ENCODE measurements around the gene MLLT11.

Gene MLLT11, protein sequence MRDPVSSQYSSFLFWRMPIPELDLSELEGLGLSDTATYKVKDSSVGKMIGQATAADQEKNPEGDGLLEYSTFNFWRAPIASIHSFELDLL

DNA sequence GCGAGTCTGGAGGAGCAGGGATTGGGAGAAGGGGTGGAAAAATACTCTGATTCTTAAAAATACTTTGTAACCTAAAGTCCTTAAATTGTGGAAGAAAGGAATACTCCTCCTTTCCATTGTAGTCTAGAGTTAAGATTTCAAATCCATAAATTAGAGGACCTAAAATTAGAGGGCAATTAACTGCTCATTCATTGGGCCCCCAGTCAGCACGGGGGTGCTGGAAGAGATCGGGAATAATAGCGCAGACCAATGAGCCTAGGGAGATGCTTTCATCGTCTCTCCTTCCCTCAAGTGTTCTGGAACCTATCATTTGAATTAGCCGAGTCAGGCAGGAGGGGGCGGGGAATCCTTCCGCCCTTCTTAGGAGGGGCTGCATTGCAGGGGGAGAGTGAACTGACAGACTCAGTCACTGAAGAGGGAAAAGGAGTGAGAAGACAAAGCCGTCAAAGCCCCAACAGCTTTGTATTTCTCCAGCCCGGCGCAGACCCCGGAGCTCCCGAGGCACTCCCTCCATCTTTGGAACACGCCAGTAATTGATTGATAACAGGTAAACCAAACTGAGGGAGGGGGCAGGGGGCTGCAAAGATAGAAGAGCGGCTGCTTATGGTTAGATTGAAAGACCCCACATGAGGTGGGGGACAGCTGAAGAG is at the start of gene MLLT11:
MLLT11 (plus strand) TSS at position 391 of the 650 bp plus-strand sequence. CDS start 6,828 bp downstream, outside the sequence.
- DNase-seq = peak; percentile 84

DNA sequence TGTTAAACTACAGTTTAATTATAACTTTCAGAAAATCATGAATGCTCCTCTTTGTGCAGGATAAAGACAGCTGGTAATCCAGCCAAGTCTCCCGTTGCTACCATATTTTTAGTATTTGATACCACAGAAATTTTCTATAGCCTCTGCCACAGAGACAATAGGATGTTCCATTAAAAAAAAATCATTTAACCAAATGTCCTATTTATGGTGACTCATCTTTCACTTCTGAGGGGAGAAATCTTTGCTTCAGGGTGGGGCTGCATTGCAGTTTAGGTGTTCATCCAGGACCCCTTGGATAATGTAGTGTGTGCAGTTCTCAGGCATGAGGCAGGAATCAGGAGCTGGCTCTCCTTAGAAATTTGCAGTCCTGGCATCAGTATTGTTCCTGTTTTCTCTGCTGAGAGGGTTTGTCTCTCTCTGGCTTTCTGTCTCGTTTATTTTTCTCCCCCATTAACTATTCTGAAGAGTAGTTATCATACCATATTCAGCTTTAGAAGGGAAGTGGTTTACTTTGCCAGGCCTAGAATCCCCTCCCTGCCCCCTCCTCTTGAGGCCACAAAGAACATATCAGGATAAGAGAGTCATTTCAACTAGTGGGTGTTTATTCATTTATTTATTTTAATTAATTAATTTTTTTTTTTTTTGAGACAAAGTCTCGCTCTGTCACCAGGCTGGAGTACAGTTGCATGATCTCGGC is 48.9 kb upstream of the MLLT11 start:
- DNase-seq = no peak

DNA sequence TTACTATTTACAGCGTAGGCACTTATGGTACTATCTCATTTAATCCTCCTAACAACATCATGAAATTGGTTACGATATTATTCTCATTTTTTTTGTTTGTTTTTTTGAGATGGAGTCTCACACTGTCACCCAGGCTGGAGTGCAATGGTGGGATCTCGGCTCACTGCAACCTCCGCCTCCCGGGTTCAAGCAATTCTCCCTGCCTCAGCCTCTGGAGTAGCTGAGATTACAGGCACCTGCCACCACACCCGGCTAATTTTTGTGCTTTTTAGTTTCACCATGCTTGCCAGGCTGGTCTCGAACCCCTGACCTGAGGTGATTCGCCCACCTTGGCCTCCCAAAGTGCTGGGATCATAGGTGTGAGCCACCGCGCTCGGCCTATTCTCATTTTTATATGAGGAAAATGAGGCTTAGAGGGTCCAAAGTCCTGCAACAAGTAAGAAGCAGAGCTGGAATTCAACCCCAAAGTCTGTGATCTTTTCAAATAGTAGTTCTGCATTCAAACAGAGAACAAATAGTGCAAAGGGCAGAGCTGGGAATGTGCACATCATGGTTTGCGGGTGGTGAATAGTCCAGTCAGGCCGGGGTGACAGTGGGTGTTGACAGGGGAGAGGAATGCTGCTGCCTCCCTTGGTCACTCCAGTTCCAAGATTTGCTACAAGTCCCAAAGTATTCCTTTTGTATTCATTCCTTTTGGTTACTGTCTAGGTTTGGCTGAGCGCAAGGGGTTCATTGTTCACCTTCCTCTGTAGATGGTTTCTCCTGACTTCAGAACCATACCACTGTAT is 47.3 kb upstream of the MLLT11 start:
- no peak for DNase-seq

DNA sequence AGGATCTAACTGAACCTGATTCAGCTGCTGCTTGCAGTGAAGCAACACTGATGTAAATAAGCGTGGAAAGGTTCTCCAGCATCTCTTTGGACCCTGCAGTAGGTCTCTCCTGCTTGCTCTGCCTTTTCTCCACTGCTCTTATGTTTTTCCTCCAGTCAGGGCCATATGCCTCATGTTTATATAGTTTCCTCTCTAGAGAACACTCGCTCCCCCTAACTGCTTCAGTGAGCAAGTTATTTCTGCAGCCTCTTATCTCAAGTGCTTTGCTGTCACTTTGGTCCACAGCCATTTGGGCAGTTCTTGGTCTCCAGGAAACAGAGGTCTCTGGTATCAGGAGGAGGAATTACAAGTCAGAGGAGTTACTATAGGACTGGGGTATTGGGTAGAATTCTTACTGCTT is 46.7 kb upstream of the MLLT11 start:
- peak; percentile 5 for DNase-seq

DNA sequence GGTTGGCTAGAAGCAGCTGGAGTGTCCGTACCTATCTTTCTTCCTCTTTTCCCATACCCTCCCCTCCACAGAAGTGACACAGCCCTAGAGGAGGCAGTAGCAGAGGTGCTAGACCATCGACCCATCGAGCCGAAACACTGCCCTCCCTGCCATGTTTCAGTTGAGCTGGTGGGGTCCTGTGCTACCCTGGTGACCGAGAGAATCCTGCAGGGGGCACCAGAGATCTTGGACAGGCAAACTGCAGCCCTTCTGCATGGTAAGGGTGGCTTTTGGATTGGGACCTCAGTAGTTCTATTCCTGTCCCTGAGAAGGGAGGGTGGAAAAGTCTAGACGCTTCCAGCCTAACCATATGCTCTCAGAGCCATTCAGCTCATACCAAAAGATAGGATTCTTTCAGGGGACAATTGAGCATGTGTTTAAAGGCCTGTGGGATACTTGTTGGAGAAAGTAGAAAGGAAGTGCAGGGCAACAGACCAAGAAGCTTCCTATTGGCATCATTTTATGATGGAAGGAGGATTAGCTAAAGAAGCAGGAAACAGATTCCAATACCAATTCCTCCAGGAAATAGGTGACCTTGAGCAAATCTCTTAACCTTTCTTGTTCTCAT is 35.6 kb upstream of the MLLT11 start:
- peak; percentile 58 for DNase-seq

DNA sequence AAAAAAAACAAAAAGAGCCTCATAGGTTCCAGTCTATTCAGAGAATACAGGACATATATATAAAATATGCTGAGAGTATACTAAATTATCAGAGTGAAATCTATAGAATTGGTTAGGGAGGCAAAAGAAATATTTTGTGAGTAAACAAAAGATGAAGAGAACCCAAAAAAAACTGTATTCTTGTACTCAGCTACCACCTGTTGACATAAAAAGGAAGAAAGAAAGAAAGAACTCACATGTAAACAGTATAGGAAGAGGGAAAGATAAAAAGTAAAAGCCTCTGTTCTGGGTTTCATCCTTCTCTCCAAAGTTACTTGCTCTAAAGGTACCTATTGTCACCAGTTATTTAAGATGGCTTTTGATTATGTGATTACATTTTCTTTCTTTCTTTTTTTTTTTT is 33.7 kb upstream of the MLLT11 start:
- DNase-seq = no peak

DNA sequence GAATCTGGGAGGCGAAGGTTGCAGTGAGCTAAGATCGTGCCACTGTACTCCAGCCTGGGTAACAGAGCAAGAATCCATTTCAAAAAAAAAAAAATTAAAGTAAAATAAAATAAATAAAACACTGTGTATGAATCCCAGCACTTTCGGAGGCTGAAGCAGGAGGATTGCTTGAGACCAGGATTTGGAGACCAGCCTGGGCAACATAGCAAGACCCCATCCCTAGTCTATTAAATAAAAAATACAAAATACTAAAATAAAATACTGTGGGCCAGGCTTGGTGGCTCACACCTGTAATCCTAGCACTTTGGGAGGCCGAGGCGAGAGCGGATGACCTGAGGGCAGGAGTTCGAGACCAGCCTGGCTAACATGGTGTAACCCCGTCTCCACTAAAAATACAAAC is 28.0 kb upstream of the MLLT11 start:
- no peak for DNase-seq

DNA sequence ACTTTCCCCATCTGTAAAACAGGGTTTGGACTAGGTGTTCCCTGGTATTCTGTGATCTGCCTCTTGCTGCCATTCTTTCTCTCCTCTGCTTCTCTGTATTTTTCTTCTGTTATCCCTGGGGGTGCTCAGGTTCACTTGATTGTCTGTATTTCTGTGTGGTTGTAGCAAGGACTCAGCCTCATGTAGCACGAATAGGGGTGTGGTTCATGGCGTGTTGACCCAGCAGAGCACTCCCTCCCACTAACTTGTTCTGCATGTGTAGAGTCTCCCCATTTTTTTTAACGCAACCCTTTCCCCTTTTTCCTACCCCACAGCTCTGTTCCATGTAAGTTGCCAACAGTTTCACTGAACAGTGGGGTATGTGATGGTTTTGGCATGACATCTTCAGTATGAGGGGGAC is 25.0 kb upstream of the MLLT11 start:
- no peak for DNase-seq

DNA sequence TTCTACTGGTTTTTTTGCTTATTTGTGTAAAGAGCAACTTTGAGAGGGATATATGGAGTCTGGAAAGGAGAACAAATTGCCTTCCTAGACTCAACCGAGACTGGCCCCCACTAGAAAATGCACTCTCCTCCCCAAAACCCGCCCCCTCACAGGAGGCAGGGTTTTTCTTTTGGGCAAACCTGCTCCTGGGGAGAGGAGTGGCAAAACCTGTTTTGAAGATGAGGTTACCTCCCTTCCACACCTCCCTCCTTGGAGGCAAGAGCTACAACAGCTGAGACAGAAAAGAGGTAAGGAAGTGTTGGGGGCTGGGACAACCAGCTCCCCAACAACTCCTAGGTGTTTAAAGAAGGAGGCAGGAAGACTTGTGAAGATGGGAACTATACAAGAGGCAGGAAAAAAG is 23.8 kb upstream of the MLLT11 start, which contains the start of gene BNIPL:
BNIPL (plus strand) TSS at position 231 of the 400 bp plus-strand sequence; CDS start at position 371, 140 bp downstream.
- no peak for DNase-seq

DNA sequence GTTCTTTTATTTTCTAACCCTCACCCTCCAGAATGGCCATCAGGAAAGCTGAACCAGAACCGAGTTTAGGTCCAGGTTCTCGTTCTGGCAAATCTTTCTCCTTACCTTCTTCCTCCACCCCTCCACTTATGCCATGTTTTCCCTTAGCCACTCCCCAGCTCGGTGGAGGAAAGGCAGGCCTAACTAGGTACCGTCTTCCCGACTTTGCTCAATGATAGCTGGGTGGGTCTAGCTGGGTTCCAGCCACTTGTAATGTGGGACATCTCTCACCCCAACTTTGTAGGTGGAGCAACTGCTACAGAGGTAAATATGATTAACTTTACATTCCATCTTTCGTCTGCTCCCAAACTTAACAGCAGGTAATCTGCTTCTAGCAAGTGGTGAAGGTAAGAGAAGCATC is 23.2 kb upstream of the MLLT11 start:
- DNase-seq = no peak

DNA sequence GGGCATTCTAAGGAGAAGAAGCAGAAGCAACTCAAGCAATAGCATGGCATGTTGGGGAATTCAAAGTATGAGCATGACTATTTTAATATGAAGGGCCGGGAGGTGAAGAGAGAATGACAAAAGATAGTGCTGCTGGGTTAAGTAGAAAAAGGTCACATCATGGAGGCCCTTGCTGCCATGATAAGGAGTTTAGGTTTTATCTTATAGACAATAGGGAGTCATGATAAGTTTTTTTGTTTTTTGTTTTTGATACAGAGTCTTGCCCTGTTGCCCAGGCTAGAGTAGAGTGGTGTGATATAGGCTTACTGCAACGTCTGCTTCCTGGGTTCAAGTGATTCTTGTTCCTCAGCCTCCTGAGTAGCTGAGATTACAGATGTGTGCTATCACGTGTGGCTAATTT is 20.7 kb upstream of the MLLT11 start:
- no peak for DNase-seq

DNA sequence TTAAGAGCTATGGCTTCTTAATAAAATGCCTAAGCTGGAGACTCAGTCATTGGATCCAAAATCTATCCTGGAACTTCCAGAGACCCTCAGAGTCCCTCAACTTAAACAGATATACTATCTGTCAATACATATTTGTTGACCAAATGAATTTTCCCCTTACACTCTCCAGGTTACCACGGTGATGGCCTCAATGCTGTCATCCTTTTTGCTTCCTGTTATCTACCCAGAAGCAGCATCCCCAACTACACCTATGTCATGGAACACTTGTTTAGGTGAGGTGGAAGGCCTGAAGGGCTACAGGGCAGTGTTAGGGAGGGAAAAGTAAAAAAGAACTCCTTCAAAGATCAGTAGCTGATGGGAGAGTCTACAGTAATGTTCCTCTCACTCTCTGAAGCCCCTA is 17.0 kb upstream of the MLLT11 start:
- DNase-seq = no peak

DNA sequence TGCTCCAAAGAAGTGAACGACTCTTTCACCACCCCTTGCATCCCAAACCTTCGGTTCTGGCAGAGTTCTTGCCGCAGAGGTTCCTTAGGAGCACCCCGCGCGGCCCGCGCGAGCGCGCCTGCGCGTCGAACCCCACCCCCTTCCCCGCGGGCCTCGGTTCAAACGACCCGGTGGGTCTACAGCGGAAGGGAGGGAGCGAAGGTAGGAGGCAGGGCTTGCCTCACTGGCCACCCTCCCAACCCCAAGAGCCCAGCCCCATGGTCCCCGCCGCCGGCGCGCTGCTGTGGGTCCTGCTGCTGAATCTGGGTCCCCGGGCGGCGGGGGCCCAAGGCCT is 12.6 kb upstream of the MLLT11 start, which contains the start of gene C1orf56:
C1orf56 (plus strand) TSS at position 161 of the 334 bp plus-strand sequence; CDS start at position 258, 97 bp downstream.
- DNase-seq = peak; percentile 71

DNA sequence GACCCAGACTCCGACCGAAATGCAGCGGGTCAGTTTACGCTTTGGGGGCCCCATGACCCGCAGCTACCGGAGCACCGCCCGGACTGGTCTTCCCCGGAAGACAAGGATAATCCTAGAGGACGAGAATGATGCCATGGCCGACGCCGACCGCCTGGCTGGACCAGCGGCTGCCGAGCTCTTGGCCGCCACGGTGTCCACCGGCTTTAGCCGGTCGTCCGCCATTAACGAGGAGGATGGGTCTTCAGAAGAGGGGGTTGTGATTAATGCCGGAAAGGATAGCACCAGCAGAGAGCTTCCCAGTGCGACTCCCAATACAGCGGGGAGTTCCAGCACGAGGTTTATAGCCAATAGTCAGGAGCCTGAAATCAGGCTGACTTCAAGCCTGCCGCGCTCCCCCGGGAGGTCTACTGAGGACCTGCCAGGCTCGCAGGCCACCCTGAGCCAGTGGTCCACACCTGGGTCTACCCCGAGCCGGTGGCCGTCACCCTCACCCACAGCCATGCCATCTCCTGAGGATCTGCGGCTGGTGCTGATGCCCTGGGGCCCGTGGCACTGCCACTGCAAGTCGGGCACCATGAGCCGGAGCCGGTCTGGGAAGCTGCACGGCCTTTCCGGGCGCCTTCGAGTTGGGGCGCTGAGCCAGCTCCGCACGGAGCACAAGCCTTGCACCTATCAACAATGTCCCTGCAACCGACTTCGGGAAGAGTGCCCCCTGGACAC is 12.1 kb upstream of the MLLT11 start:
- DNase-seq = peak; percentile 66

DNA sequence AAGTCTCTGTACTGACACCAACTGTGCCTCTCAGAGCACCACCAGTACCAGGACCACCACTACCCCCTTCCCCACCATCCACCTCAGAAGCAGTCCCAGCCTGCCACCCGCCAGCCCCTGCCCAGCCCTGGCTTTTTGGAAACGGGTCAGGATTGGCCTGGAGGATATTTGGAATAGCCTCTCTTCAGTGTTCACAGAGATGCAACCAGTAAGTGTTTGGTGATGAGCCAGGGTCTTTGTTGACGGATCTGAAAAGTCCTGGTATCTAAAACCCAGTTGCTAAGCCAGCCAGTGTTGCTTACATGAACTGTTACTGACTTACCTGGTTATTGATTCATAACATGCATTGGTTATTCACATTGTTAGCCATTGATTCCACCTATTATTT is 11.6 kb upstream of the MLLT11 start:
- DNase-seq = no peak

DNA sequence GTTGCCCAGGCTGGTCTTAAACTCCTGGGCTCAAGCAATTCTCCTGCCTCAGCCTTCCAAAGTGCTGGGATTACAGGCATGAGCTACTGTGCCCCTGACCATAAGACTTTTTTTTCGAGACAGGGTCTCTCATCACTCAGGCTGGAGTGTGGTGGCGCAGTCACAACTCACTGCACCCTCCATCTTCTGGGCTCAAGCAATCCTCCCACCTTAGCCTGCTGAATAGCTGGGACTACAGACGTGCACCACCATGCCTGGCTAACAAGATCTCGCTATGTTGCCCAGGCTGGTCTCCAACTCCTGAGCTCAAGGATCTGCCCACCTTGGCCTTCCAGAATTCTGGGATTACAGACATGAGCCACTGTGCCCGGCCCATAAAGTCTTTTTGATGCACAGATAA is 10.7 kb upstream of the MLLT11 start:
- DNase-seq = no peak

DNA sequence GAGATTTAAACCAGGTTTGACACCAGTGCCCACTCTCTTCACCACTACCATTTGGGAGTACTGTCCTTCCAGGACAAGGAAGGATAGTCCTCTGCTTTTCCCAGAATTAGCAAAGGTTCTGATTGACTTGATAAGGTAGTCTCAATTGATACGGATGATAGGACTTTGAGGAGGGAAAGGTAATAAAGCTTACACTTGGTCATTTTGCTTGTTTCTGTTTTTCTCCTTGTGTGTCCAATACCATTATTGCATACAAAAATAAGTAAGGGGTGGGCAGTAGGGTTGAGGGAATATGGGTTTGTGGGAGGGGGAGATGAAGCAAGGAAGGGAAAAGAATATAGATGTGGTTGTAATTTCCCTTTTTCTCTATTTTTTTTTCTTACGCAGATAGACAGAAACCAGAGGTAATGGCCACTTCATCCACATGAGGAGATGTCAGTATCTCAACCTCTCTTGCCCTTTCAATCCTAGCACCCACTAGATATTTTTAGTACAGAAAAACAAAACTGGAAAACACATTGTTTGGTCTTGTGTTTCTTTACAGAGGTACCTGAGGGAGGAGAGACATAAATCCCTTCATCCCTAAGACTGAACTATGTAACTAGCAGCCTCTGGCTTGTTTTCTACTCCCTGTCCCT is 10.0 kb upstream of the MLLT11 start:
- DNase-seq = no peak

DNA sequence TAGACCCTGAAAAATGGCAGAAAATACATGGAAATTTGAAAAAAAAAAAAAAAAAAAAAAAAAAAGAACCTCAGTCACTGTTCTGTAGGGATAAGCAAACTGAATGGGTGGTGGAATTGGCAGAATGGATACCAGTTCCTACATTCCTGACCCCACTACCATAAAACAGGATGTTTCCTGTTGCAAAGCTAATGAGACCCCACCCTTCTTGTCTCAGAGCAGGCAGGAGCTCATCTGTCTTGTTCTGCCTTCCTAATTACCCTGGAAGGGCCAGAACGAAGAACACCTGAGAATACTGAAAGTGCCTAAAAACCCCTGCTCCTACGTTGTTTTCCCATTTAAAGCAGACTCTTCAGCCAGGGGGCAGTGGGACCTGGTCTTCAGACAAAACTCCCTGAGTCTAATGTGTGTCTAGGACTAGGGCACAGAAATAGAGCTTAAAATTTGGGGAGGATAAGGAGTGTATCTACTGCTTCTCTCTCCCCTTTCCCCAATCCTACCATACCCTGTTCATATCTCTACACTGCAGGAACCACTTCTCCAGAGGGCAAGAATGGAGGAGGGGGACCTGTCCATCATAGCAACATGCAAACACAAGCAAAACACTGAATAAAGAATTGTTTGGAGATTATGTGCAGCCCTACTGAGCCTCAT is 8.7 kb upstream of the MLLT11 start:
- DNase-seq = no peak

DNA sequence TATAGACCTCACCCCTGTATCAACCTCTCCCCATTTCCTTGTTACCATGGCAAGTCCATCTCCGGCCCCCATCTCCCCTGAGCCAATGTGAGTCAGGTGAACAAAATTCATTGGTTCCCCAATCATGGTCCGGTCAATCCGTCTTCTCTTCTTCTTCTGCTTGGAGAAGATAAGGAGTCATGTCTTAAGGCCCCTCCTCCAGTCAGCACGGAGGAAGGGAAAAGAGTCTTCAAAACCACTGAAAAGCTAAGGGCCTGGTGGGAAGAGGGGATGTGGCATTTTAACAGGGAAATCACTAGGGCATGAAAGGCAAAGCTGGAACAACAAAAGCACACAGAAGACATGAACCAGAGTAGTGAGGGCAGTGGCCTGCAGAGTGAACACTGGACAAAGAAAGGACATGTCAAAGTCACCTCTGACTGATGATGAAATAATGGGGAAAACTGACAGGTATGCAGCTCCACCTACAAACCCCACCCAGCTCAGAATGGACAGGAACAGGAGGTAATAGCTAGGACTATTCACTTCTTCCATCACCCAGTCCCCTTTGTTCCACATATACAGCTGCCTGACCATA is 5.1 kb upstream of the MLLT11 start:
- no peak for DNase-seq

DNA sequence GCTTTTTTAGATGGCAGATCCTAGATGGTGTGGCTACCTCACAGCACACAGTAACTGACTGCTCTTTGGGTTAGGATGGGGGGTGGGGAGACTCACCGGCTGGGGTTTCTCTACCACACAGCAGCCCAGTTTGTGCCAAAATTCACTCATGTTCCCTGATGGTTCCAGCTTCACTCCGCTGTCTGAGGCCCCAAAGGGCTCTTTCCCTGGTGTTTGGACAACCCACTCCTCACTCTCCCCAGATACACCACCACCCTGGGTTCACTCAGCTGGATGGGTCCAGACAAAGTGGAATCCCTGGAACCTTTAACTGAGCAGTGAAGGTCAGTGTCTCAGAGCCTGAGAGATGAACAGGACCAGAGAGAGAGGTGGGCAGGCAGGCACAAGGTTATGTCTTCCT is 4.6 kb upstream of the MLLT11 start:
- DNase-seq = no peak

DNA sequence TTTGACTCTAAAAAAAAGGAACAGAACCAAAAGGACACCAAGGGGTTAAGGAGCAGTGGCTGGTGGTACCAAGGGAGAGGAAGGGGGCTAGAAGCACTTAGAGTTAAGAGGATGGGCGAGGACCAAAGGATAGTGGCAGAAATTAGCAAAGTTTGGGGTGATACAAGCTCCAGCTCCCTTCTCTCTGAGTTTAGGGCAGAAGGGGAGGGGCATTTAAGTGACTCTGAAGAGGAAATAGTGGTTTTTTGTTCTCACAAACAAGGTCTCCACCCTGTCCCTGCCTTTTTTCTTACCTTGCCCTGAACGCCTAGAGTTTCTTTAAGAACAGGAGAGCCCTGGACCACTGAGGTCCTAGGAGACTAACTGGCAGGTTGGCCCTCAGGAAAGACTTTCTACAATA is 4.0 kb upstream of the MLLT11 start:
- DNase-seq = no peak

Data from NCI-H1105 treated with DMSO at 0.1 percent for 48 hours (cell line).